Dendritic cell treated with granulocyte-macrophage colony-stimulating factor and Interleukin-4, amounts not matched to agents 40 ng/mL and 50 ng/mL, for 4 days (primary cell): Measurements from ENCODE around the gene AQP9.

Experiments
- H3K27ac Mint-ChIP-seq: one replicate; pipeline ENCODE4 v1.8.0; 2022; ENCODE audit warnings: mild to moderate bottlenecking, mixed read lengths
- H3K27me3 Mint-ChIP-seq: one replicate; pipeline ENCODE4 v1.8.0; 2022; ENCODE audit warnings: mild to moderate bottlenecking, mixed read lengths
- H3K36me3 Mint-ChIP-seq: one replicate; pipeline ENCODE4 v1.8.0; 2022; ENCODE audit warnings: low read depth, mixed read lengths
- H3K4me1 Mint-ChIP-seq: one replicate; pipeline ENCODE4 v1.8.0; 2022; ENCODE audit warnings: low read depth, mixed read lengths
- H3K4me3 Mint-ChIP-seq: one replicate; pipeline ENCODE4 v1.8.0; 2022; ENCODE audit warnings: mild to moderate bottlenecking, moderate library complexity, mixed read lengths
- H3K9me3 Mint-ChIP-seq: one replicate; pipeline ENCODE4 v1.8.0; 2022; ENCODE audit warnings: mixed read lengths
- intact Hi-C: fragments of 100-400 bp; cut with micrococcal nuclease; formaldehyde crosslinking; loops from one replicate; pipeline ENCODE4 v1.15.0; 2022

AQP9 gene

DNA sequence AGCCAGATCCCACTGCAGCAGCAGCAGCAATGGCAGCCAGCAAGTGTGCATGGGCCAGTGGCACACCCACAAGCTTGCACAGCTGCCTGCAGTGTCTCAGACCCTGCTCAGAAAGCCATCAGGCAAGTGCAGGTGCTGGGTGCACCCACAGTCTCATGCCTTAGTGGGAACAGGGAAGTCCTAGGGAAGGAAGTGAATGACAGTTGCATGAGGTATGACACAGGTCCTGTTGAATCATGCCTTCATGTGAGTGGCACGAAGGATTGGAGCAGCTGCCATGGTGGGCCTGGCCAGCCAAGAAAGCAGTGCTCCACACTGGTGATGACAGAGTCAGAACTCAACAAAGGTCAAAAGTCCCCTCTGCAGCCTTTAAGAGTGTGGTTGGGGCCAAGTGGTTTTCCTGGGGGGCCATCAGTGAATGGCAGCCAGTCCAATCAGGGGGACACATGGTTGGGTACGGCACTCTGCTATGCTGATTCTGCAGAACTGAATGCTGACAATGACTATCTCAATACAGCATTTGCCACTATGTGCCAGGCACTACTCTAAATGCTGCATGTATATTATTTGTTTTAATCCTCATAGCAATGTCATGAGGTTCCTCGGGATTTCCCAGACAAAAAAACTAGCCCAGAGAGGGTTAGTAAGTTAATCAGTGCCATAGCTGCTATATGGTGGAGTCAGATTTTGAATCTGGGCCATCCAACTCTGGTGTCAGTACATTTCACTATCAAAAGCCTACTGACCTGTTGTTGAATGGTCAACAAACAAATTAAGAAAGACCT is 94.3 kb downstream of the AQP9 start:
- Mint-ChIP-seq H3K4me1 (peaks cover 19% of the 10 kb centered on the region), H3K9me3 (no peaks in the 10 kb centered on the region), H3K27ac (no peak overlapping the region), H3K27me3 (no peaks in the 10 kb centered on the region), H3K36me3 (no peaks in the 10 kb centered on the region), H3K4me3 (no peak overlapping the region)
- intact Hi-C loops: no loop called here

DNA sequence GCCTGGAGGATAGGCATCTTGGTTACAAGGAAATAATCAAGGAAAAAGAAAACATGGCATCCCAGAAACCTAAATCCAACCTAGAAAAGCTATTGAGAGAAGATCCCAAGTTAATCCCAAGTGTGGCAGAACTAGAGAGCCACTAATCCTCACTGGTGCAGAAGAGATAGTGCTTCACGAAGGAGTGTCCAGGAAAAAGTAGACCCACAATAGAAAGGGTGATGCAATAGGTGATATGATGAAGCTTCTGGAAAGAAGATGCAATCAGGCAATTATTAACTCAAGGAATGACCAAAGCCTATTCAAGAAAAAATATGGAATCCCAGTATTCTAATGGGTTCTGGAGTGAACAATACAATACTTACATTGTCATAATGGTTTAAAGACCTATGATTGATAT is 95.2 kb downstream of the AQP9 start:
- H3K27me3 Mint-ChIP-seq: no peaks in the 10 kb centered on the region
- no peaks in the 10 kb centered on the region for H3K9me3 Mint-ChIP-seq
- H3K36me3 Mint-ChIP-seq: no peaks in the 10 kb centered on the region
- H3K27ac Mint-ChIP-seq: no peak overlapping the region
- H3K4me3 Mint-ChIP-seq: no peak overlapping the region
- intact Hi-C loops: no loop called here
- peaks cover 19% of the 10 kb centered on the region for H3K4me1 Mint-ChIP-seq
